Nephron progenitor cell (in vitro differentiated cells): ENCODE measurements around the gene RHOBTB3.
"Not testable (repeated sequence)": the region's sequence is repeated elsewhere in the genome, so short reads cannot be mapped to it uniquely, and the experiment has no call there.

ENCODE experiments used
- DNase-seq: peaks from one replicate; pipeline ENCODE4 v3.0.0; 2021
- H3K27ac Mint-ChIP-seq: 2 replicates; pipeline ENCODE4 v1.8.0; 2021; ENCODE audit warnings: mild to moderate bottlenecking, moderate library complexity, mixed read lengths
- H3K27me3 Mint-ChIP-seq: 2 replicates; pipeline ENCODE4 v1.8.0; 2021; ENCODE audit warnings: mild to moderate bottlenecking, low read depth, mixed read lengths; ENCODE audit not compliant: poor library complexity
- H3K36me3 Mint-ChIP-seq: 2 replicates; pipeline ENCODE4 v1.8.0; 2021; ENCODE audit warnings: low read depth, mixed read lengths
- H3K4me1 Mint-ChIP-seq: 2 replicates; pipeline ENCODE4 v1.8.0; 2021; ENCODE audit warnings: mixed read lengths
- H3K4me3 Mint-ChIP-seq: 2 replicates; pipeline ENCODE4 v1.8.0; 2021; ENCODE audit warnings: mild to moderate bottlenecking, moderate library complexity, mixed read lengths
- H3K9me3 Mint-ChIP-seq: 2 replicates; pipeline ENCODE4 v1.8.0; 2021; ENCODE audit warnings: mild to moderate bottlenecking, moderate library complexity, mixed read lengths
- CTCF ChIP-seq: fragments of 200-600 bp; sonication (generic); IDR thresholded peaks from 2 replicates; pipeline ENCODE4 v1.5.0; 2021; ENCODE audit warnings: antibody characterized with exemption

RHOBTB3 gene

DNA sequence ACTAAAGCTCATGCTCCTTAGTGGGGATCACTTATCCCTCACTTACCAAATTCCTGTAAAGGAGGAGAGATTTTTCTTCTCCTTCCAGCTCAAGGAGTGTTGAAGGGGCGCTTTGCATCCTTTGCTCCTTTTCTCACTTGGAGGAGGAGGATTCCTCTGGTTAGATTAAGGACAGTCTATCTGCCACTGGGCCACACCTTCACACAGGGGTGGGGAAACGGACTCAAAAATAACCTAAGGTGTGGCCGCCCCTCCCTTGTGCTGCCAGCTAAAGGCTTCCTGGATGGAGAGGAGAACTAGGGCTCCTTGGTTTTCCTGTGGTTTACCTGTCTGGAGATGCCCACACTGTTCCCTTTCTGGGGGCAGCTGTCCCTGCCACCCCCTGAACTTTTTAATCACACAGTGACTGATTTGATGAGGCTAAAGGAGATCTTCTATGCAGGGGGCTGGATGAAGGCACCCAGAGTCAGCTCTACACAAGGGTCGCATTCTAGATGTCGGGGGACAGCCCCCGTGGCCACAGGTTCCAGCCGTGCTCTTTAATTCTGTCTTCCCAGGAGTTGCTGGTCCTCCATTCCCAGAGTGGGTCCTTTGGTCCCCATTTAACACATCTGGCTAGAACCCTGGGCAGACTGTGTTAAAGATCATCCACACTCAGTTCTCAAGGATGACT lies 77.0 kb downstream of the RHOBTB3 start:
- TF ChIP-seq CTCF, result no peak
- Mint-ChIP-seq H3K27me3 (no peaks in the 10 kb centered on the region), H3K9me3 (peaks cover 17% of the 10 kb centered on the region), H3K36me3 (peaks cover 34% of the 10 kb centered on the region), H3K27ac (no peak overlapping the region), H3K4me1 (peaks cover 47% of the 10 kb centered on the region), H3K4me3 (no peak overlapping the region)
- no peak for DNase-seq

GRCh38 chr5:95808686-95809413 lies 77.7 kb downstream of the RHOBTB3 start:
- Mint-ChIP-seq H3K27me3 (no peaks in the 10 kb centered on the region), H3K9me3 (peaks cover 17% of the 10 kb centered on the region), H3K36me3 (peaks cover 39% of the 10 kb centered on the region), H3K4me1 (peaks cover 47% of the 10 kb centered on the region), H3K4me3 (no peak overlapping the region), H3K27ac (no peak overlapping the region)
- DNase-seq, result no peak
- TF ChIP-seq CTCF, result no peak

GRCh38 chr5:95809414-95809960 lies 78.4 kb downstream of the RHOBTB3 start:
- Mint-ChIP-seq H3K4me3 (no peak overlapping the region), H3K27me3 (no peaks in the 10 kb centered on the region), H3K4me1 (peaks cover 47% of the 10 kb centered on the region), H3K9me3 (peaks cover 12% of the 10 kb centered on the region), H3K27ac (no peak overlapping the region), H3K36me3 (peaks cover 38% of the 10 kb centered on the region)
- TF ChIP-seq CTCF, result no peak
- no peak for DNase-seq

DNA sequence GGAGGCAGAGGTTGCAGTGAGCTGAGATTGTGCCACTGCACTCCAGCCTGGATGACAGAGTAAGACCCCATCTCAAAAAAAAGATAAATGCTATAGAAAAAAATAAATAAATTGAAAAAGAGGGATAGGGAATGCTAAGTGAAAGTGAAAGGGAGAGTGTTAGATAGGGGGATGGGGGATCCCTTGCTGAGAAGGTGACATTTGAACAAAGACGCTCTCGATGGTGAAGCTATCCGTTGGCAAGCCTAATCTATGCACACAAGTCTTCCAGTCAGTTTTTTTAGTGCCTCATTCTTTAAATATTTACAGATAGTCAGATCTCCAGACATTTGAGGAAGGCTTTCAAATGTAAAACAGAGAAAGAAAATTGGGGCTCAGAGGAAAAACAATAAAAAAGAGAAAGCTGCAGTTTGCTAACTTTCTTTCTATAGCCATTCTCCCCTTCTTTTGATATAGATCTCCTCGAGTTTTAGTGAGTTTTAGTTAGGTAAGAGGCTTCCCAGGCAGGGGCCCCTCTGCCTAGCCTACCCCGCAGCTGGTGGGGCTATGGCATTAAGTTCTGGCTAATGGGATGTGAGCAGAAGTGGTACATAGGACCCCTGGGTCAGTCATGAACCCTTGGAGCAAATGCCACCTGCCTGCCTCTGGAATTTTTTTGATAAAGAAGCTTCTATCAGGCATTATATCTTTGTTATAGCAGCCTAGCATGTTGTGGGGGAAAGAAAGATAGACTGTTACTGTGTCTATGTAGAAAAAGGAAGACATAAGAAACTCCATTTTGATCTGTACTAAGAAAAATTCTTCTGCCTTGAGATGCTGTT lies 79.4 kb downstream of the RHOBTB3 start:
- Mint-ChIP-seq H3K36me3 (peaks cover 36% of the 10 kb centered on the region), H3K9me3 (peaks cover 4% of the 10 kb centered on the region), H3K4me1 (peaks cover 47% of the 10 kb centered on the region), H3K4me3 (no peak overlapping the region), H3K27ac (no peak overlapping the region), H3K27me3 (no peaks in the 10 kb centered on the region)
- DNase-seq, result no peak
- TF ChIP-seq CTCF, result no peak

DNA sequence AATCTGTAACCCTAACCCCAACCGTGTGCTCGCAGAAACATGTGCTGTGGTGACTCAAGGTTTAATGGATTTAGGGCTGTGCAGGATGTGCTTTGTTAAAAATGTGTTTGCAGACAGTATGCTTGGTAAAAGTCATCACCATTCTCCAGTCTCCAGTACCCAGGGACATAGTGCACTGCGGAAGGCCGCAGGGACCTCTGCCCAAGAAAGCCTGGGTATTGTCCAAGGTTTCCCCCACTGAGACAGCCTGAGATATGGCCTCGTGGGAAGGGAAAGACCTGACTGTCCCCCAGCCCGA lies 79.9 kb downstream of the RHOBTB3 start:
- Mint-ChIP-seq H3K36me3 (peaks cover 38% of the 10 kb centered on the region), H3K4me1 (peaks cover 47% of the 10 kb centered on the region)
- not testable (repeated sequence) for H3K27me3 Mint-ChIP-seq, H3K4me3 Mint-ChIP-seq, H3K9me3 Mint-ChIP-seq, H3K27ac Mint-ChIP-seq, DNase-seq

DNA sequence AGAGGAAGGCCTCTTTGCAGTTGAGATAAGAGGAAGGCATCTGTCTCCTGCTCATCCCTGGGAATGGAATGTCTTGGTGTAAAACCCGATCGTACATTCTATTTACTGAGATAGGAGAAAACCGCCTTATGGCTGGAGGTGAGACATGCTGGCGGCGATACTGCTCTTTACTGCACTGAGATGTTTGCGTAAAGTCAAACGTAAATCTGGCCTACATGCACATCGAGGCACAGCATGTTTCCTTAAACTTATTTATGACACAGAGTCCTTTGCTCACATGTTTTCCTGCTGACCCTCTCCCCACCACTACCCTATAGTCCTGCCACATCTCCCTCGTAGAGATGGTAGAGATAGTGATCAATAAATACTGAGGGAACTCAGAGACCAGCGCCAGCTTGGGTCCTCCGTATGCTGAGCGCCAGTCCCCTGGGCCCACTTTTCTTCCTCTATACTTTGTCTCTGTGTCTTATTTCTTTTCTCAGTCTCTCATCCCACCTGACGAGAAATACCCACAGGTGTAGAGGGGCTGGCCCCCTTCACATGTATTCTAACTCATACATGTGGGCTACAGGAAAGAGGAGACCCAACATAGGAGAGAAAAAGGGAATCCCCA lies 80.4 kb downstream of the RHOBTB3 start:
- peak overlapping the region; percentile 58 for H3K27ac Mint-ChIP-seq
- H3K4me1 Mint-ChIP-seq, result peaks cover 49% of the 10 kb centered on the region
- not testable (repeated sequence) for H3K9me3 Mint-ChIP-seq, H3K4me3 Mint-ChIP-seq, H3K27me3 Mint-ChIP-seq, DNase-seq
- peaks cover 39% of the 10 kb centered on the region for H3K36me3 Mint-ChIP-seq
